SK-N-SH (cell line): ENCODE data around the gene RPS27A.

ENCODE experiments used
- JUND ChIP-seq: IDR thresholded peaks from 2 replicates; pipeline ENCODE4 v1.4.0; 2012
- TF ChIP-seq, protein P1 (sequence below): fragments of 200-600 bp; sonication (generic); IDR thresholded peaks from 2 replicates; pipeline ENCODE4 v1.6.1; 2017; ENCODE audit warnings: antibody characterized with exemption, mild to moderate bottlenecking, moderate library complexity
- TF ChIP-seq, protein P2 (sequence below): IDR thresholded peaks from 2 replicates; pipeline ENCODE4; 2012

DNA sequence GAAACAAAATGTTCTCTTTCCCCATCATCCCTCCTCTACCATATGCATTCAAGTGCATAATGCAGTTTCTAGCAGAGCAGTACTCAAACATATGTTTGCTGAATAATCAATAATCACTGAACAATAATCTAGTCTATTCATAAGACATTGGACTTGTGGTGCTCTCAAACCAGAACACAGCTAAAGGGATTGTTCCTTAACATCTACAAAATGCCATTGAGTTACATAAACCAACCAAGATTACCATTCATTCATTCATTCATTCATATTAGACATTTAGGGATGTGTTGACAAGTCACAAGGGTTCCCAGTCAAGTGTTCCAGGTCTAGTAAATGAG lies 4.3 kb upstream of the RPS27A start:
- TF ChIP-seq, protein P1, sequence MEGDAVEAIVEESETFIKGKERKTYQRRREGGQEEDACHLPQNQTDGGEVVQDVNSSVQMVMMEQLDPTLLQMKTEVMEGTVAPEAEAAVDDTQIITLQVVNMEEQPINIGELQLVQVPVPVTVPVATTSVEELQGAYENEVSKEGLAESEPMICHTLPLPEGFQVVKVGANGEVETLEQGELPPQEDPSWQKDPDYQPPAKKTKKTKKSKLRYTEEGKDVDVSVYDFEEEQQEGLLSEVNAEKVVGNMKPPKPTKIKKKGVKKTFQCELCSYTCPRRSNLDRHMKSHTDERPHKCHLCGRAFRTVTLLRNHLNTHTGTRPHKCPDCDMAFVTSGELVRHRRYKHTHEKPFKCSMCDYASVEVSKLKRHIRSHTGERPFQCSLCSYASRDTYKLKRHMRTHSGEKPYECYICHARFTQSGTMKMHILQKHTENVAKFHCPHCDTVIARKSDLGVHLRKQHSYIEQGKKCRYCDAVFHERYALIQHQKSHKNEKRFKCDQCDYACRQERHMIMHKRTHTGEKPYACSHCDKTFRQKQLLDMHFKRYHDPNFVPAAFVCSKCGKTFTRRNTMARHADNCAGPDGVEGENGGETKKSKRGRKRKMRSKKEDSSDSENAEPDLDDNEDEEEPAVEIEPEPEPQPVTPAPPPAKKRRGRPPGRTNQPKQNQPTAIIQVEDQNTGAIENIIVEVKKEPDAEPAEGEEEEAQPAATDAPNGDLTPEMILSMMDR: no peak
- no peak for TF ChIP-seq JUND
- TF ChIP-seq, protein P2, sequence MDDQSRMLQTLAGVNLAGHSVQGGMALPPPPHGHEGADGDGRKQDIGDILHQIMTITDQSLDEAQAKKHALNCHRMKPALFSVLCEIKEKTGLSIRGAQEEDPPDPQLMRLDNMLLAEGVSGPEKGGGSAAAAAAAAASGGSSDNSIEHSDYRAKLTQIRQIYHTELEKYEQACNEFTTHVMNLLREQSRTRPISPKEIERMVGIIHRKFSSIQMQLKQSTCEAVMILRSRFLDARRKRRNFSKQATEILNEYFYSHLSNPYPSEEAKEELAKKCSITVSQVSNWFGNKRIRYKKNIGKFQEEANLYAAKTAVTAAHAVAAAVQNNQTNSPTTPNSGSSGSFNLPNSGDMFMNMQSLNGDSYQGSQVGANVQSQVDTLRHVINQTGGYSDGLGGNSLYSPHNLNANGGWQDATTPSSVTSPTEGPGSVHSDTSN: no peak
